ENCODE measurements around the gene CACNA1C.

- TF ChIP-seq CTCF (IDR thresholded peaks at IDR 0.05) (no peak), POLR2A (IDR thresholded peaks at IDR 0.05) (no peak), POLR2AphosphoS5 (IDR thresholded peaks at IDR 0.05) (no peak), EP300 (IDR thresholded peaks at IDR 0.05) (no peak)
These were observed 203.7 kb downstream of the CACNA1C start for GRCh38 chr12:2256453-2256852.

Measured in suprapubic skin (tissue), 4 donors.